Fibroblast of lung (primary cell): ENCODE data around the gene NUP214. TPM values are rescaled to one million over a fixed set of nuclear protein-coding genes. Genes with fewer than 3 reads are reported as not detected.

ENCODE experiments used
- DNase-seq, 2 donors: peaks; one replicate each; pipeline versions ENCODE4 v3.0.0 to v3.0.0-alpha.2; 2010; ENCODE audit warnings: low read depth in 2 of 2
- H2AFZ ChIP-seq: 2 replicates; pipeline ENCODE4 v1.5.1; 2012; ENCODE audit warnings: low read length, control low read depth, inconsistent platforms
- H3K27ac ChIP-seq: 2 replicates; pipeline ENCODE4 v1.5.1; 2011; ENCODE audit warnings: low read length, control low read depth; ENCODE audit not compliant: insufficient read depth
- H3K27me3 ChIP-seq: 2 replicates; pipeline ENCODE4 v1.5.1; 2011; ENCODE audit warnings: mild to moderate bottlenecking, low read length; ENCODE audit not compliant: control insufficient read depth, insufficient read depth
- H3K36me3 ChIP-seq: 2 replicates; pipeline ENCODE4 v1.5.1; 2011; ENCODE audit warnings: low read length; ENCODE audit not compliant: control insufficient read depth, insufficient read depth
- H3K4me1 ChIP-seq: 2 replicates; pipeline ENCODE4 v1.5.1; 2011; ENCODE audit warnings: low read length; ENCODE audit not compliant: control insufficient read depth, insufficient read depth; ENCODE audit errors: extremely low read depth
- H3K4me2 ChIP-seq: 2 replicates; pipeline ENCODE4 v1.5.1; 2011; ENCODE audit warnings: low read length, control low read depth; ENCODE audit not compliant: insufficient read depth; ENCODE audit errors: extremely low read depth
- H3K4me3 ChIP-seq, 4 experiments: fragments of 200-600 bp in 1 of 4; sonication (generic) in 1 of 4; replicated peaks in 1 of 4; 2 replicates each; pipeline ENCODE4 v1.5.1; 2011 to 2016; ENCODE audit warnings: low read length in 4 of 4, low read depth in 3 of 4, mild to moderate bottlenecking in 3 of 4, control low read depth in 2 of 4, inconsistent platforms in 1 of 4, mixed read lengths in 1 of 4; ENCODE audit not compliant: insufficient read depth in 1 of 4; ENCODE audit errors: control extremely low read depth in 1 of 4
- H3K79me2 ChIP-seq: 2 replicates; pipeline ENCODE4 v1.5.1; 2012; ENCODE audit warnings: mild to moderate bottlenecking, low read length, inconsistent platforms; ENCODE audit not compliant: control insufficient read depth, insufficient read depth
- H3K9ac ChIP-seq: 2 replicates; pipeline ENCODE4 v1.5.1; 2011; ENCODE audit warnings: mild to moderate bottlenecking, low read length, control low read depth; ENCODE audit not compliant: insufficient read depth
- H3K9me3 ChIP-seq: 2 replicates; pipeline ENCODE4 v1.5.1; 2012; ENCODE audit warnings: low read depth, low read length; ENCODE audit not compliant: control insufficient read depth, insufficient read depth
- H4K20me1 ChIP-seq: 2 replicates; pipeline ENCODE4 v1.5.1; 2011; ENCODE audit warnings: low read length; ENCODE audit not compliant: control insufficient read depth, insufficient read depth; ENCODE audit errors: extremely low read depth
- EZH2 ChIP-seq: IDR thresholded peaks from 2 replicates; pipeline ENCODE4 v1.5.1; 2012; ENCODE audit warnings: low read length, control low read depth, mild to moderate bottlenecking; ENCODE audit errors: missing control alignments
- polyA plus RNA-seq, 2 donors: library from polyadenylated mRNA; depleted of rRNA in 1 of 2; stranded (reverse) in 1 of 2; unstranded in 1 of 2; fragments of >200 nt; gene quantifications; 2 replicates each; pipeline ENCODE4 v1.2.1, GENCODE V29; 2011 to 2012; ENCODE audit warnings: missing spikeins in 1 of 2
- total RNA-seq: library from RNA; depleted of rRNA; stranded (reverse); fragments of >200 nt; gene quantifications from 2 replicates; pipeline ENCODE4 v1.2.1, GENCODE V29; 2014
- TF ChIP-seq, protein P1 (sequence below), 2 donors: IDR thresholded peaks in 1 of 2; conservative IDR thresholded peaks in 1 of 2; 1 replicate in 1 of 2; 2 replicates in 1 of 2; pipeline ENCODE4 v1.5.1; 2011 to 2012; ENCODE audit warnings: low read length in 2 of 2, control low read depth in 1 of 2, inconsistent platforms in 1 of 2, low read depth in 1 of 2, mild to moderate bottlenecking in 1 of 2

Gene NUP214
- total and polyA plus RNA-seq, 2 donors (not counting 1 experiment from before 2014, with no cell fraction given), result 5.0 to 12.2 TPM

- H2AFZ ChIP-seq, result no peak overlapping the region
- TF ChIP-seq, protein P1, sequence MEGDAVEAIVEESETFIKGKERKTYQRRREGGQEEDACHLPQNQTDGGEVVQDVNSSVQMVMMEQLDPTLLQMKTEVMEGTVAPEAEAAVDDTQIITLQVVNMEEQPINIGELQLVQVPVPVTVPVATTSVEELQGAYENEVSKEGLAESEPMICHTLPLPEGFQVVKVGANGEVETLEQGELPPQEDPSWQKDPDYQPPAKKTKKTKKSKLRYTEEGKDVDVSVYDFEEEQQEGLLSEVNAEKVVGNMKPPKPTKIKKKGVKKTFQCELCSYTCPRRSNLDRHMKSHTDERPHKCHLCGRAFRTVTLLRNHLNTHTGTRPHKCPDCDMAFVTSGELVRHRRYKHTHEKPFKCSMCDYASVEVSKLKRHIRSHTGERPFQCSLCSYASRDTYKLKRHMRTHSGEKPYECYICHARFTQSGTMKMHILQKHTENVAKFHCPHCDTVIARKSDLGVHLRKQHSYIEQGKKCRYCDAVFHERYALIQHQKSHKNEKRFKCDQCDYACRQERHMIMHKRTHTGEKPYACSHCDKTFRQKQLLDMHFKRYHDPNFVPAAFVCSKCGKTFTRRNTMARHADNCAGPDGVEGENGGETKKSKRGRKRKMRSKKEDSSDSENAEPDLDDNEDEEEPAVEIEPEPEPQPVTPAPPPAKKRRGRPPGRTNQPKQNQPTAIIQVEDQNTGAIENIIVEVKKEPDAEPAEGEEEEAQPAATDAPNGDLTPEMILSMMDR (conservative IDR thresholded peaks at IDR 0.05 in 1 of 2, IDR thresholded peaks at IDR 0.05 in 1 of 2; ENCODE audit: low read depth in 1 of 2, low read length in 2 of 2), result no peak
- TF ChIP-seq EZH2, result no peak
- no peaks in the 10 kb centered on the region for H3K36me3 ChIP-seq
- no peaks in the 10 kb centered on the region for H4K20me1 ChIP-seq
- H3K27ac ChIP-seq, result no peak overlapping the region
- H3K4me1 ChIP-seq, result no peaks in the 10 kb centered on the region
- no peak for DNase-seq
- H3K4me2 ChIP-seq, result no peak overlapping the region
- no peaks in the 10 kb centered on the region for H3K9me3 ChIP-seq
- H3K27me3 ChIP-seq, result peaks cover 3% of the 10 kb centered on the region
- H3K4me3 ChIP-seq, result no peak overlapping the region
- no peak overlapping the region for H3K9ac ChIP-seq
- H3K79me2 ChIP-seq, result no peaks in the 10 kb centered on the region
Observed at GRCh38 chr9:131119600-131119999, 5.8 kb upstream of the NUP214 start.

DNA sequence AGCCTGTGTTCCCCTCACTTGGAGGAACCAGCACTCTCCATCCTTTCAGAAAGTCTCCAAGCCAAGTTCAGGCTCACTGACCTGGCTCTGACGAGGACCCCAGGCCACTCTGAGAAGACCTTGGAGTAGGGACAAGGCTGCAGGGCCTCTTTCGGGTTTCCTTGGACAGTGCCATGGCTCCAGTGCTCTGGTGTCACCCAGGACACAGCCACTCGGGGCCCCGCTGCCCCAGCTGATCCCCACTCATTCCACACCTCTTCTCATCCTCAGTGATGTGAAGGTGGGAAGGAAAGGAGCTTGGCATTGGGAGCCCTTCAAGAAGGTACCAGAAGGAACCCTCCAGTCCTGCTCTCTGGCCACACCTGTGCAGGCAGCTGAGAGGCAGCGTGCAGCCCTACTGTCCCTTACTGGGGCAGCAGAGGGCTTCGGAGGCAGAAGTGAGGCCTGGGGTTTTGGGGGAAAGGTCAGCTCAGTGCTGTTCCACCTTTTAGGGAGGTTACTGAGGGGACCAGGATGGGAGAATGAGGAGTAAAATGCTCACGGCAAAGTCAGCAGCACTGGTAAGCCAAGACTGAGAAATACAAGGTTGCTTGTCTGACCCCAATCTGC is 4.7 kb upstream of the NUP214 start:
- peaks cover 3% of the 10 kb centered on the region for H3K79me2 ChIP-seq
- H3K9ac ChIP-seq, result no peak overlapping the region

GRCh38 chr9:131121346-131121745 is 4.0 kb upstream of the NUP214 start:
- H4K20me1 ChIP-seq, result no peaks in the 10 kb centered on the region
- H3K9ac ChIP-seq, result no peak overlapping the region
- no peak overlapping the region for H3K27ac ChIP-seq
- no peaks in the 10 kb centered on the region for H3K9me3 ChIP-seq
- no peak overlapping the region for H3K4me2 ChIP-seq
- TF ChIP-seq, protein P1 (conservative IDR thresholded peaks at IDR 0.05 in 1 of 2, IDR thresholded peaks at IDR 0.05 in 1 of 2; ENCODE audit: low read depth in 1 of 2, low read length in 2 of 2), result no peak
- TF ChIP-seq EZH2, result no peak
- no peaks in the 10 kb centered on the region for H3K36me3 ChIP-seq
- peaks cover 3% of the 10 kb centered on the region for H3K4me1 ChIP-seq
- peaks cover 3% of the 10 kb centered on the region for H3K27me3 ChIP-seq
- no peak overlapping the region for H2AFZ ChIP-seq
- no peak for DNase-seq
- no peak overlapping the region for H3K4me3 ChIP-seq
- H3K79me2 ChIP-seq, result peaks cover 9% of the 10 kb centered on the region

More for the DNA sequence above, 4.7 kb upstream of the NUP214 start:
- H3K9me3 ChIP-seq, result no peaks in the 10 kb centered on the region
- H3K4me3 ChIP-seq, result no peak overlapping the region
- H4K20me1 ChIP-seq, result no peaks in the 10 kb centered on the region
- no peaks in the 10 kb centered on the region for H3K36me3 ChIP-seq
- no peak overlapping the region for H3K27ac ChIP-seq
- TF ChIP-seq EZH2, result no peak
- TF ChIP-seq, protein P1 (conservative IDR thresholded peaks at IDR 0.05 in 1 of 2, IDR thresholded peaks at IDR 0.05 in 1 of 2; ENCODE audit: low read depth in 1 of 2, low read length in 2 of 2), result no peak
- H2AFZ ChIP-seq, result no peak overlapping the region
- no peak overlapping the region for H3K4me2 ChIP-seq
- H3K27me3 ChIP-seq, result peaks cover 3% of the 10 kb centered on the region
- DNase-seq, result no peak
- no peaks in the 10 kb centered on the region for H3K4me1 ChIP-seq
